Right atrium auricular region (tissue), 2 donors: Measurements from ENCODE around the gene ITGB7. TPM values are rescaled to one million over a fixed set of nuclear protein-coding genes. Genes with fewer than 3 reads are reported as not detected.

ENCODE experiments used
- DNase-seq: peaks from one replicate; pipeline ENCODE4 v3.0.0-alpha.2; 2019; ENCODE audit warnings: low spot score
- H3K27ac ChIP-seq, 2 donors: fragments of 200-600 bp; sonication (generic); 1 replicate in 1 of 2; 2 replicates in 1 of 2; pipeline ENCODE4 v1.5.1; 2016 to 2019
- H3K27me3 ChIP-seq, 2 donors: fragments of 200-600 bp; sonication (generic); one replicate each; pipeline versions ENCODE4 v1.5.1 to v1.6.0; 2017 to 2019
- H3K36me3 ChIP-seq: fragments of 200-600 bp; sonication (generic); one replicate; pipeline ENCODE4 v1.5.1; 2016
- H3K4me1 ChIP-seq, 2 donors: fragments of 200-600 bp; sonication (generic); one replicate each; pipeline versions ENCODE4 v1.5.1 to v1.6.0; 2017 to 2019
- H3K4me3 ChIP-seq, 2 donors: fragments of 200-600 bp; sonication (generic); 1 replicate in 1 of 2; 2 replicates in 1 of 2; pipeline ENCODE4 v1.5.1; 2017 to 2019; ENCODE audit warnings: mild to moderate bottlenecking in 1 of 2, moderate library complexity in 1 of 2
- H3K9me3 ChIP-seq, 2 donors: fragments of 200-600 bp; sonication (generic); one replicate each; pipeline ENCODE4 v1.5.1; 2019
- total RNA-seq, 2 donors: library from RNA; depleted of rRNA; stranded (reverse); fragments of >200 nt; gene quantifications; one replicate each; pipeline ENCODE4 v1.1.0, GENCODE V29; 2016
- TF ChIP-seq, protein P1 (sequence below), 2 donors: fragments of 200-600 bp; sonication (generic); IDR thresholded peaks; one replicate each; pipeline ENCODE4 v1.5.1; 2019; ENCODE audit warnings: antibody characterized with exemption in 2 of 2

Gene ITGB7
- total RNA-seq, 2 donors from 2014 or later, result 0.47 TPM; not detected in 1

DNA sequence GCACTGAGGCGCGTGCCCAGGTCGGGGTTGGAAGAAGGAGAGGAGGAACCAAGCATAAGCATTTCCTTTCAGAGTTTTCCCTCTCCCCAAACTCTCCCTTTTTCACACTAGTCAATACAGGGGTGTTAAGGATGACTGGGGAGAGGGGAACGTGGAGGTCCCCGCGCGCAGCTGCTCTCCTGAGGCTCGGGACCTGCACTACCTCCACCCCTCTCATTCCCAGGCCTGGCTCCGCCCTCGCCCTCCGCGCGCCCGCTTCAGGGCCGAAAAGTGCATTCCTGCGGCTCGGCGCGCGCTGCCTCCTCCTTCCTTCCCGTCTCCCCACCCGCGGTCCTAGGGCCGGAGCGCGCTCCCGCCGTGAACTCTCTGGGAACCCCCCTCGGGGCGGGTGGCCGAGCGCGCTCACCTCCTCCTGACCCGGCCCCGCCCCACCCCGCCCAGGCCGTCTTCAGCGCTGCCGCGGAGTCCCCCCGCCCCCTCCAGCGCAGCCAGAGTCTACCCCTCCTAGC is 13.7 kb upstream of the ITGB7 start:
- peak overlapping the region; percentile 95 to 96 for H3K27ac ChIP-seq
- no peaks in the 10 kb centered on the region for H3K27me3 ChIP-seq
- peak overlapping the region; percentile 61 to 67 for H3K4me3 ChIP-seq
- peak; percentile 85 for DNase-seq
- TF ChIP-seq, protein P1, sequence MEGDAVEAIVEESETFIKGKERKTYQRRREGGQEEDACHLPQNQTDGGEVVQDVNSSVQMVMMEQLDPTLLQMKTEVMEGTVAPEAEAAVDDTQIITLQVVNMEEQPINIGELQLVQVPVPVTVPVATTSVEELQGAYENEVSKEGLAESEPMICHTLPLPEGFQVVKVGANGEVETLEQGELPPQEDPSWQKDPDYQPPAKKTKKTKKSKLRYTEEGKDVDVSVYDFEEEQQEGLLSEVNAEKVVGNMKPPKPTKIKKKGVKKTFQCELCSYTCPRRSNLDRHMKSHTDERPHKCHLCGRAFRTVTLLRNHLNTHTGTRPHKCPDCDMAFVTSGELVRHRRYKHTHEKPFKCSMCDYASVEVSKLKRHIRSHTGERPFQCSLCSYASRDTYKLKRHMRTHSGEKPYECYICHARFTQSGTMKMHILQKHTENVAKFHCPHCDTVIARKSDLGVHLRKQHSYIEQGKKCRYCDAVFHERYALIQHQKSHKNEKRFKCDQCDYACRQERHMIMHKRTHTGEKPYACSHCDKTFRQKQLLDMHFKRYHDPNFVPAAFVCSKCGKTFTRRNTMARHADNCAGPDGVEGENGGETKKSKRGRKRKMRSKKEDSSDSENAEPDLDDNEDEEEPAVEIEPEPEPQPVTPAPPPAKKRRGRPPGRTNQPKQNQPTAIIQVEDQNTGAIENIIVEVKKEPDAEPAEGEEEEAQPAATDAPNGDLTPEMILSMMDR (IDR thresholded peaks at IDR 0.05), result no peak
- H3K4me1 ChIP-seq, result peaks cover 0 to 75% of the 10 kb centered on the region in 2 donors
- H3K9me3 ChIP-seq, result no peaks in the 10 kb centered on the region
- no peaks in the 10 kb centered on the region for H3K36me3 ChIP-seq

DNA sequence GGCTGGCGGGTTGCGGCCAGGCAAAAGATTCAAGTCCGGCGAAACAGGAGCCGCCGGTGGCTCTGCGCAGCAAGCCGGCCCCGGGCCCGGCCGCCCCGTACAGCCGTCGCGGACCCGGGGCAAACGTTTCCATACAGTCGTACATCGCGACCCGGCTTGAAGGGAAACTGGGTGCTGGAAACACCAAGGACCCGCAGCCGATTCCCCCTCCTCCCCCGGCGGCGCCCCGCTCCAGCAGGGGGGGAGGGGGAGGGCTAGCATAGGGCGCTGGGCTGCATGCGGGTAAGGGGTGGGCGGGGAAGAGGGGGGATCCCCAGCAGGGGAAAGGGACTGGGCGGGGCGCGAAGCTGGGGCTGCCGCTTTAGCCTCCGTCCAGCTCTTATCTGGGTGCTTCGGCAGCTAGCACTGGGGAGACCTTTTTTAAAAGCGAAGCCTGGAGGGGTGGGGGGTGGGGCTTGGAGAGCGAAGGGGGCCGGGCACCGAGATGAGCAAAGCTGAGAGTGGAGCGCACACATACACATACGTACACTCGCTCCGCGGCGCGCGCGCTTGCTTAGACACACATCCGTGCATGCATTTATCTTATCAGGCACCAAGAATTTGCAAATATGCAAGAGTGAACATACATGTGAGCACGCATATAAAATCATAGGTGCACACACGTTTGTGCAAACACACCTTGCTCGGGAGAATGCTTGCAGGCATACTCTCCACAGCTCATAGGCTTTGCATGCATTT is 13.1 kb upstream of the ITGB7 start:
- Histone ChIP-seq H3K27ac (peak overlapping the region; percentile 95 to 96), H3K4me1 (peaks cover 0 to 81% of the 10 kb centered on the region in 2 donors), H3K4me3 (peak overlapping the region; percentile 61 to 67), H3K27me3 (no peaks in the 10 kb centered on the region), H3K9me3 (no peaks in the 10 kb centered on the region), H3K36me3 (no peaks in the 10 kb centered on the region)
- TF ChIP-seq, protein P1 (IDR thresholded peaks at IDR 0.05), result no peak
- DNase-seq, result no peak

DNA sequence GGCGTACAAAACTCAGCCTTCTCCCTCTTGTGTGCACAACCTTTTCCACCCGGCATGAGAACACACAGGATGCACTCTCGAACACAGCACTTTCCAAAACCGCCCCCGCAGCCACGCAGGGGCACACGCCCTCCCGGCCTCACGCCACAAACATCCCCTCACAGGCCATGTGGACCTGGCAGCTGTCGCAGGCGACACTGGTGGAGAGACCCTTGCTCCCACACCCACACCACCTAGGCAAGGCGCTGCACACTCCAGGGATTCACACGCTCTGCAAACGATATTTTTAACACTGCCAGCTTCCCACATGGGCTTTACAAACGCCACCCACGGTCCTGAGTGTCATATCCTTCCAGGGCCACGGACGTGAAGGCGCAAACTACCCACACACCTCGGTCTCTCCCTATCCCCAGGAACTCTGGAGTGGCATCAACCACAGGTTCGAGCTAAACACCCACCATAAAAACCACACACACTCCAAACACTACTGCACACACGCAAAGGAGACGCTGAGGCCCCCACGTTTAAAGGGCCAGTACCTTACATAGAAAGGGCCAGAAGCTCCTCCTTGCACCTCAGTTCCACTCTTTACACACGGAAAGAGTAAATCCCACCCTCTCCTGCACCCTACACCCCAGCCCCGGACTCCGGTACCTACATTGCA is 12.4 kb upstream of the ITGB7 start:
- no peaks in the 10 kb centered on the region for H3K27me3 ChIP-seq
- H3K4me1 ChIP-seq, result peaks cover 0 to 82% of the 10 kb centered on the region in 2 donors
- DNase-seq, result no peak

DNA sequence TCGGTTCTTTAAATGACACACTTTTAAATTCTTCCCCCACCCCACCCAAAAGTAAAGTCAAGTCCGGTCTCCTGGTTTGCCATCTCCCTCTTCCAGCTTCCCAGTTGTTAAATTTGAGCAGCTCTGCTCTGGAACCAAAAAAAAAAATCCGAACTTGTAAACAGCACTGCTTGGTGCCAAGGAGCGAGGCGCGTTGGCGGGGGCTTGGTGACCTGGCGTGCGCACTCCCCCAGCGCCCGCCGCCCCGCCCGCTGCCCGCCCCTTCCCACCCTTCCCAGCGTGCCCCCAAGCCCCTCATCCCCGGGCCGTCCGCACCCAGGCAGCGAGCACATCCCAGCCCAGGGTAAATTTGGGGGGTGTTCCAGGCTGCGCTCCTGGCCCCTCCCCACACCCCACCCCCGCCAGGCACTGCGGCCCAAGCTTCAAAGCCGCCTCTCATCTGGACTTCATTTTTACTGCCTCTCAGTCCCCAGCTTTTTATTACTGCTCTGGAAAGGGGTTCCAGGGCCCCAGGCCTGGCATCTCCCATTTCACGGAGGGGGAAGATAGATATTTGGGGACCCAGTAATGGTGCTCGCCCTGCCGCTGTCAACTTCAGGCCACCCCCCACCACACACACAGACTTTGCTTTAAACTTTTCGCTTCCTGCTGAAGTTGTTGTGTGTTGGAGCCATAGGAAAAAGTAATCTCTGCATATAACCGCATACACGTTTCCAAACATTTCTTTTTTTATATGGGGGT is 11.7 kb upstream of the ITGB7 start:
- TF ChIP-seq, protein P1 (IDR thresholded peaks at IDR 0.05), result no peak
- Histone ChIP-seq H3K36me3 (peaks cover 4% of the 10 kb centered on the region), H3K4me3 (peak overlapping the region; percentile 61 to 67), H3K27me3 (no peaks in the 10 kb centered on the region), H3K4me1 (peaks cover 0 to 82% of the 10 kb centered on the region in 2 donors), H3K27ac (peak overlapping the region; percentile 95 to 96), H3K9me3 (no peaks in the 10 kb centered on the region)
- DNase-seq, result no peak

More for the DNA sequence above, 12.4 kb upstream of the ITGB7 start:
- TF ChIP-seq, protein P1 (IDR thresholded peaks at IDR 0.05), result no peak
- peak overlapping the region; percentile 95 to 96 for H3K27ac ChIP-seq
- H3K36me3 ChIP-seq, result no peaks in the 10 kb centered on the region
- H3K4me3 ChIP-seq, result peak overlapping the region; percentile 61 to 67
- no peaks in the 10 kb centered on the region for H3K9me3 ChIP-seq

DNA sequence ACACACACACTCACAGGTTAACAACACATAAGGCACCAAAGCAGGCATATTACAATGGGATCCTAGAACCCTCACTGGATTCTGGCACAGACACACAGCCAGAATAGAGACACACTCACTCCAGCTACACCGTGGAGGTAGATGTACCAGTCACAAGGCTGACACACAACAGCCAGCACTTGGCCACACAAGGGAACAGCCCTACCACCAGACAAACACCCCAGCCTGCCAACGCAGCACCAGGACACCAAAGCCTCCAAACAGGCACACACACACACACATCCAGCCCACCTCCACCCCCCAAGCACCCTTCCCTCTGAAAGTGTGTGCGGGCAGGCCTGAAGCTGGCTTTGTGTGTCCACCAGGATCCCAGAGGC is 10.9 kb upstream of the ITGB7 start:
- H3K27ac ChIP-seq, result peak overlapping the region; percentile 95 to 96
- peak overlapping the region; percentile 61 to 67 for H3K4me3 ChIP-seq
- peaks cover 0 to 82% of the 10 kb centered on the region in 2 donors for H3K4me1 ChIP-seq
- H3K27me3 ChIP-seq, result no peaks in the 10 kb centered on the region
- no peak for DNase-seq
- H3K9me3 ChIP-seq, result no peaks in the 10 kb centered on the region
- H3K36me3 ChIP-seq, result peaks cover 9% of the 10 kb centered on the region
- TF ChIP-seq, protein P1 (IDR thresholded peaks at IDR 0.05), result no peak
